Hippocampal formation (tissue), 2 donors: ENCODE results near the gene PCDHB8.
"Not testable (repeated sequence)": the region's sequence is repeated elsewhere in the genome, so short reads cannot be mapped to it uniquely, and the experiment has no call there.

ENCODE experiments used
- DNase-seq, 2 donors: peaks; one replicate each; lab custom pipeline; 2025; lab: John Stamatoyannopoulos, UW

Gene PCDHB8

DNA sequence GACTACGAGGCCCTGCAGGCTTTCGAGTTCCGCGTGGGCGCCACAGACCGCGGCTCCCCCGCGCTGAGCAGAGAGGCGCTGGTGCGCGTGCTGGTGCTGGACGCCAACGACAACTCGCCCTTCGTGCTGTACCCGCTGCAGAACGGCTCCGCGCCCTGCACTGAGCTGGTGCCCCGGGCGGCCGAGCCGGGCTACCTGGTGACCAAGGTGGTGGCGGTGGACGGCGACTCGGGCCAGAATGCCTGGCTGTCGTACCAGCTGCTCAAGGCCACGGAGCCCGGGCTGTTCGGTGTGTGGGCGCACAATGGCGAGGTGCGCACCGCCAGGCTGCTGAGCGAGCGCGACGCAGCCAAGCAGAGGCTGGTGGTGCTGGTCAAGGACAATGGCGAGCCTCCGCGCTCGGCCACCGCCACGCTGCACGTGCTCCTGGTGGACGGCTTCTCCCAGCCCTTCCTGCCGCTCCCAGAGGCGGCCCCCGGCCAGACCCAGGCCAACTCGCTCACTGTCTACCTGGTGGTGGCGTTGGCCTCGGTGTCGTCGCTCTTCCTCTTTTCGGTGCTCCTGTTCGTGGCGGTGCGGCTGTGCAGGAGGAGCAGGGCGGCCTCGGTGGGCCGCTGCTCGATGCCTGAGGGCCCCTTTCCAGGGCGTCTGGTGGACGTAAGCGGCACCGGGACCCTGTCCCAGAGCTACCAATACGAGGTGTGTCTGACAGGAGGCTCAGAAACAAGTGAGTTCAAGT, 6.7 kb downstream of the PCDHB8 start:
- not testable (repeated sequence) for DNase-seq

DNA sequence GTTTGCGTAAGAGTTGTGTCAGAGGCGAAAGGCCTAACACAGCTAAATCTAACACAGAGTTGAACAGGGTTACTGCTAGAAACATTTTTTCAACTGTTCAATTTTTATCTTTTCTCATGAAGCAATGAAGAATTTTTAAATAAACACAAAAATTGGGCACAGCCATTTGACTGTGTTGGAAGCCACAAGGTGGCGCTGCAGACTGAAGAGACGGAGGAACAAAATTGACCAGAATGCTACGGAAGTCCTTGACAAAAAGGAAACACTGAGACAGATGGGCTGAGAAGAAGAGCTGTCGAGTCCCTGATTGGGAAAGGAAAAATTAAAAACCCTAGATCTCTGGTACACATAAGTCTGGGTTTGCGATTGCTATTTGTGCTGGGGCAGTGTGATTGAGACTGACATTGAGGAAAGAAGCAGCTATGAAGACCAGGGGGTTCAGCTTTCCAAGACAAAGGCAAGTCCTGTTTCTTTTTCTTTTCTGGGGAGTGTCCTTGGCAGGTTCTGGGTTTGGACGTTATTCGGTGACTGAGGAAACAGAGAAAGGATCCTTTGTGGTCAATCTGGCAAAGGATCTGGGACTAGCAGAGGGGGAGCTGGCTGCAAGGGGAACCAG, 9.4 kb downstream of the PCDHB8 start, which contains the start of gene PCDHB9:
TSS of gene PCDHB9 (plus strand) at position 265 of the 616 bp plus-strand sequence. CDS start at position 423, 158 bp downstream.
- peak in 1 of 2 donors; percentile 0 for DNase-seq

DNA sequence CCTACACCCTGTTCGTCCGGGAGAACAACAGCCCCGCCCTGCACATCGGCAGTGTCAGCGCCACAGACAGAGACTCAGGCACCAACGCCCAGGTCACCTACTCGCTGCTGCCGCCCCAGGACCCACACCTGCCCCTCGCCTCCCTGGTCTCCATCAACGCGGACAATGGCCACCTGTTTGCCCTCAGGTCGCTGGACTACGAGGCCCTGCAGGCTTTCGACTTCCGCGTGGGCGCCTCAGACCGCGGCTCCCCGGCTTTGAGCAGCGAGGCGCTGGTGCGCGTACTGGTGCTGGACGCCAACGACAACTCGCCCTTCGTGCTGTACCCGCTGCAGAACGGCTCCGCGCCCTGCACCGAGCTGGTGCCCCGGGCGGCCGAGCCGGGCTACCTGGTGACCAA, 11.1 kb downstream of the PCDHB8 start:
- DNase-seq, result not testable (repeated sequence)

DNA sequence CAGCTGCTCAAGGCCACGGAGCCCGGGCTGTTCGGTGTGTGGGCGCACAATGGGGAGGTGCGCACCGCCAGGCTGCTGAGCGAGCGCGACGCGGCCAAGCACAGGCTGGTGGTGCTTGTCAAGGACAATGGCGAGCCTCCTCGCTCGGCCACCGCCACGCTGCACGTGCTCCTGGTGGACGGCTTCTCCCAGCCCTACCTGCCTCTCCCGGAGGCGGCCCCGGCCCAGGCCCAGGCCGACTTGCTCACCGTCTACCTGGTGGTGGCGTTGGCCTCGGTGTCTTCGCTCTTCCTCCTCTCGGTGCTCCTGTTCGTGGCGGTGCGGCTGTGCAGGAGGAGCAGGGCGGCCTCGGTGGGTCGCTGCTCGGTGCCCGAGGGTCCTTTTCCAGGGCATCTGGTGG, 11.5 kb downstream of the PCDHB8 start:
- not testable (repeated sequence) for DNase-seq

DNA sequence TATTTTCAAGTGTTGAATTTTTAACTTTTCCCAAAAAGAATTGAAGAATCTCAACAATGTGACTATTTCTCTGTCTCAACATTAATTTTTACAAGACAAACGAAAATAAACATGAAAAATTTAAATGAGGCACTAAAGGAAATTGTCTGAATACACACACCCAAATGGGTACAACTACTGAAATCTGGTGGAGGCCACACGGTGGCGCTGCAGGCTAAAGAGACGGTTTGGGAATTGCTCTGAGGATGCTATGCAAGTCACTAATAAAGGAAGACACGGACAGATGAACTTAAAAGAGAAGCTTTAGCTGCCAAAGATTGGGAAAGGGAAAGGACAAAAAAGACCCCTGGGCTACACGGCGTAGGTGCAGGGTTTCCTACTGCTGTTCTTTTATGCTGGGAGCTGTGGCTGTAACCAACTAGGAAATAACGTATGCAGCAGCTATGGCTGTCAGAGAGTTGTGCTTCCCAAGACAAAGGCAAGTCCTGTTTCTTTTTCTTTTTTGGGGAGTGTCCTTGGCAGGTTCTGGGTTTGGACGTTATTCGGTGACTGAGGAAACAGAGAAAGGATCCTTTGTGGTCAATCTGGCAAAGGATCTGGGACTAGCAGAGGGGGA, 14.6 kb downstream of the PCDHB8 start, which contains the start of gene PCDHB10:
TSS of gene PCDHB10 (plus strand) at position 244 of the 616 bp plus-strand sequence. CDS start at position 444, 200 bp downstream.
- peak; percentile 3 to 20 for DNase-seq

DNA sequence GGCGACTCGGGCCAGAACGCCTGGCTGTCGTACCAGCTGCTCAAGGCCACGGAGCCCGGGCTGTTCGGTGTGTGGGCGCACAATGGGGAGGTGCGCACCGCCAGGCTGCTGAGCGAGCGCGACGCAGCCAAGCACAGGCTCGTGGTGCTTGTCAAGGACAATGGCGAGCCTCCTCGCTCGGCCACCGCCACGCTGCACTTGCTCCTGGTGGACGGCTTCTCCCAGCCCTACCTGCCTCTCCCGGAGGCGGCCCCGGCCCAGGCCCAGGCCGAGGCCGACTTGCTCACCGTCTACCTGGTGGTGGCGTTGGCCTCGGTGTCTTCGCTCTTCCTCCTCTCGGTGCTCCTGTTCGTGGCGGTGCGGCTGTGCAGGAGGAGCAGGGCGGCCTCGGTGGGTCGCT, 16.7 kb downstream of the PCDHB8 start:
- not testable (repeated sequence) for DNase-seq

DNA sequence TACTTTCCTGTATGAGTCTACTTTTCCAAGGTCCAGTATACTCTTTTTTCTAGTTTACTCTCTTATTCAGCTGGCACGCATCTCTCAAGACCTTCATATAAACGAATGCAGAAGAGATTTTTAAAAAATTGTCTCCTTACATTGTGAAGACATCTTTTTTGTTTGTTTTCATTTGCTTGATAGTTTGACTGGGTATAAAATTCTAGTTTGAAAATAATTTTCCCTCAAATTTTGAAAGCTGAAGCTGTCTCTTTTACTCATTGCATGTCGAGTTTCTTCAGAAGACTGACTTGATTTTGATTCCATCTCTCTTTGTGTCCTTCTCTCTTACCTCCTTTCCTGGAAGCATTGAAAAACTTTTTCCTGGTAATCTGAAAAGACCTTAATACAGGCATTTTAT, 18.8 kb downstream of the PCDHB8 start:
- no peak for DNase-seq

DNA sequence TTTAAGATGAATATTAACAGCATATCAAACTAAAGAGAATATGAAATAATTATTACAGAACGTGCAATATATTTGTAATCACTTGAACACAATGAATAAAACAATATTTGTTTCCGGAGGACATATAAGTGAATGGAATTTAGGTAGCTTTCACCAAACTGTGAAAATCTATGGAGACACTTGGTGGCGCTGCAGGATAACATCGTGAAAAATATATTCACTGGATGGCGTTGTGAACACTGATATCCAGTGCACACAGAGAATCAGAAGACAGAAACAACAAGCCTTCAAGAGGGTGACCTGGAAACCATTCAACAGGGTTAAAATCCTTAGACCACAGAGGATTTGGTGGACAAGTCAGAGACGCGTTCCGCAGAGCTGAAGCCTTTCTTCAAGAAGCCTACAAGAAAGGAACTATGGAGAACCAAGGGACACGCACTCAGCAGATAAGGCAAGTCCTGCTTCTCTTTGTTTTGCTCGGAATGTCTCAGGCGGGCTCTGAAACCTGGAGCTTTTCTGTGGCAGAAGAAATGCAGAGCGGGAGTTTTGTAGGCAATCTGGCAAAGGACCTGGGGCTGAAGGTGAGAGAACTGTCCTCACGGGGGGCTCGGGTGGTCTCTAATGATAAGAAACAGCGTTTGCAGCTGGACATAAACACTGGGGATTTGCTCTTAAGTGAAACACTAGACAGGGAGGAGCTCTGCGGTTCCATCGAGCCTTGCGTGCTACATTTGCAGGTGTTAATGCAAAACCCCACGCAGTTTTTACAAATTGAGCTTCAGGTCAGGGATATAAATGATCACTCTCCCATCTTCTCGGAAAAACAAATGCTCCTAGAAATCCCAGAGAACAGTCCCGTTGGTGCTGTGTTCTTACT, 22.0 kb downstream of the PCDHB8 start, which contains the start of gene PCDHB11:
TSS of gene PCDHB11 (plus strand) at position 269 of the 877 bp plus-strand sequence. CDS start at position 417, 148 bp downstream.
- DNase-seq, result no peak

DNA sequence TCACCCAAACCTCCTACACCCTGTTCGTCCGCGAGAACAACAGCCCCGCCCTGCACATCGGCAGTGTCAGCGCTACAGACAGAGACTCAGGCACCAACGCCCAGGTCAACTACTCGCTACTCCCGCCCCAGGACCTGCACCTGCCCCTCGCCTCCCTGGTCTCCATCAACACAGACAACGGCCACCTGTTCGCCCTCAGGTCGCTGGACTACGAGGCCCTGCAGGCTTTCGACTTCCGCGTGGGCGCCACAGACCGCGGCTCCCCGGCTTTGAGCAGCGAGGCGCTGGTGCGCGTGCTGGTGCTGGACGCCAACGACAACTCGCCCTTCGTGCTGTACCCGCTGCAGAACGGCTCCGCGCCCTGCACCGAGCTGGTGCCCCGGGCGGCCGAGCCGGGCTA, 23.5 kb downstream of the PCDHB8 start:
- DNase-seq, result not testable (repeated sequence)

DNA sequence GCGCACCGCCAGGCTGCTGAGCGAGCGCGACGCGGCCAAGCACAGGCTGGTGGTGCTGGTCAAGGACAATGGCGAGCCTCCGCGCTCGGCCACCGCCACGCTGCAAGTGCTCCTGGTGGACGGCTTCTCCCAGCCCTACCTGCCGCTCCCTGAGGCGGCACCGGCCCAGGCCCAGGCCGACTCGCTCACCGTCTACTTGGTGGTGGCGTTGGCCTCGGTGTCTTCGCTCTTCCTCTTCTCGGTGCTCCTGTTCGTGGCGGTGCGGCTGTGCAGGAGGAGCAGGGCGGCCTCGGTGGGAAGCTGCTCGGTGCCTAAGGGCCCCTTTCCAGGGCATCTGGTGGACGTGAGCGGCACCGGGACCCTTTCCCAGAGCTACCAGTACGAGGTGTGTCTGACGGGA, 24.1 kb downstream of the PCDHB8 start:
- not testable (repeated sequence) for DNase-seq

DNA sequence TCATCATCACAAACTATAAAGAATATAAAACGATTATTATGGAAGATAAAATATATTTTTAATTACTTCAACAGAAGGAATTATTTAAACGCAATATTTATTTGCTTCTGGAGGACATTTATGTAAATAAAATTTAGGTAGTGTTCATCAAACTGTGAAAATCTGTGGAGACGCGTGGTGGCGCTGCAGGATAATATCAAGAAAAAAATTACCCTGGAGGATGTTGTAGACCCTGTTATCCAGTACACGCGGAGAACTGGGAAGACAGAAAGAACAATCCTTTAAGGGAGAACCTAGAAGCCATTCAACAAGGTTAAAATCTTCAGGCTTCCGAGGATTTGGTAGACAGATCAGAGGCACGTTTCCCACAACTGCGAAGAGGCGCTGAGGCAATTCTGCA, 30.9 kb downstream of the PCDHB8 start, which contains the start of gene PCDHB12:
TSS of gene PCDHB12 (plus strand) at position 242 of the 400 bp plus-strand sequence. CDS start 189 bp downstream, outside the sequence.
- peak in 1 of 2 donors; percentile 3 for DNase-seq

DNA sequence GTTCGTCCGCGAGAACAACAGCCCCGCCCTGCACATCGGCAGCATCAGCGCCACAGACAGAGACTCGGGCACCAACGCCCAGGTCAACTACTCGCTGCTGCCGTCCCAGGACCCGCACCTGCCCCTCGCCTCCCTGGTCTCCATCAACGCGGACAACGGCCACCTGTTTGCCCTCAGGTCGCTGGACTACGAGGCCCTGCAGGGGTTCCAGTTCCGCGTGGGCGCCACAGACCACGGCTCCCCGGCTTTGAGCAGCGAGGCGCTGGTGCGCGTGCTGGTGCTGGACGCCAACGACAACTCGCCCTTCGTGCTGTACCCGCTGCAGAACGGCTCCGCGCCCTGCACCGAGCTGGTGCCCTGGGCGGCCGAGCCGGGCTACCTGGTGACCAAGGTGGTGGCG, 32.7 kb downstream of the PCDHB8 start:
- DNase-seq, result not testable (repeated sequence)

DNA sequence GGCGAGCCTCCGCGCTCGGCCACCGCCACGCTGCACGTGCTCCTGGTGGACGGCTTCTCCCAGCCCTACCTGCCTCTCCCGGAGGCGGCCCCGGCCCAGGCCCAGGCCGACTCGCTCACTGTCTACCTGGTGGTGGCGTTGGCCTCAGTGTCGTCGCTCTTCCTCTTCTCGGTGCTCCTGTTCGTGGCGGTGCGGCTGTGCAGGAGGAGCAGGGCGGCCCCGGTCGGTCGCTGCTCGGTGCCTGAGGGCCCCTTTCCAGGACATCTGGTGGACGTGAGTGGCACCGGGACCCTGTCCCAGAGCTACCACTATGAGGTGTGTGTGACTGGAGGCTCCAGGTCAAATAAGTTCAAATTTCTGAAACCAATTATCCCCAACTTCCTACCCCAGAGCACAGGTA, 33.3 kb downstream of the PCDHB8 start:
- not testable (repeated sequence) for DNase-seq

DNA sequence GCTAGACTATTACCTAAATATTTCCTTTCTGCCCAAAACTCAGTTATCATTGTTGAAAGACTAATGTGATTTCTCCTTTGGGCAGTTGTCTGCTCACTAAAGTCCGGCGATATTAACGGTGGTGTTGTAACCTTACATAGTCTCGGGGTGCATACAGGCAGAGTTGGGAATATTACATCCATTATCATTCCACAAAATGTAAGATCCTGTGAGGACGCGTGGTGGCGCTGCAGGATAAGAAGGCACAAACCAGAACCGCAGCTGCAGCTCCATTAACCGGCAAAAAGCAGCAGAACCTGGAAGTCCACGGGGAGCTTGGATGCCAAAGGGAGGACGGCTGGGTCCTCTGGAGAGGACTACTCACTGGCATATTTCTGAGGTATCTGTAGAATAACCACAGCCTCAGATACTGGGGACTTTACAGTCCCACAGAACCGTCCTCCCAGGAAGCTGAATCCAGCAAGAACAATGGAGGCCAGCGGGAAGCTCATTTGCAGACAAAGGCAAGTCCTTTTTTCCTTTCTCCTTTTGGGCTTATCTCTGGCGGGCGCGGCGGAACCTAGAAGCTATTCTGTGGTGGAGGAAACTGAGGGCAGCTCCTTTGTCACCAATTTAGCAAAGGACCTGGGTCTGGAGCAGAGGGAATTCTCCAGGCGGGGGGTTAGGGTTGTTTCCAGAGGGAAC, 36.2 kb downstream of the PCDHB8 start, which contains the start of gene PCDHB13:
TSS of gene PCDHB13 (plus strand) at position 264 of the 684 bp plus-strand sequence. CDS start at position 469, 205 bp downstream.
- DNase-seq, result not testable (repeated sequence)

DNA sequence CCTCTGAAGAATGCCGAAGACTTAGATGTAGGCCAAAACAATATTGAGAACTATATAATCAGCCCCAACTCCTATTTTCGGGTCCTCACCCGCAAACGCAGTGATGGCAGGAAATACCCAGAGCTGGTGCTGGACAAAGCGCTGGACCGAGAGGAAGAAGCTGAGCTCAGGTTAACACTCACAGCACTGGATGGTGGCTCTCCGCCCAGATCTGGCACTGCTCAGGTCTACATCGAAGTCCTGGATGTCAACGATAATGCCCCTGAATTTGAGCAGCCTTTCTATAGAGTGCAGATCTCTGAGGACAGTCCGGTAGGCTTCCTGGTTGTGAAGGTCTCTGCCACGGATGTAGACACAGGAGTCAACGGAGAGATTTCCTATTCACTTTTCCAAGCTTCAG, 37.0 kb downstream of the PCDHB8 start:
- DNase-seq, result not testable (repeated sequence)

DNA sequence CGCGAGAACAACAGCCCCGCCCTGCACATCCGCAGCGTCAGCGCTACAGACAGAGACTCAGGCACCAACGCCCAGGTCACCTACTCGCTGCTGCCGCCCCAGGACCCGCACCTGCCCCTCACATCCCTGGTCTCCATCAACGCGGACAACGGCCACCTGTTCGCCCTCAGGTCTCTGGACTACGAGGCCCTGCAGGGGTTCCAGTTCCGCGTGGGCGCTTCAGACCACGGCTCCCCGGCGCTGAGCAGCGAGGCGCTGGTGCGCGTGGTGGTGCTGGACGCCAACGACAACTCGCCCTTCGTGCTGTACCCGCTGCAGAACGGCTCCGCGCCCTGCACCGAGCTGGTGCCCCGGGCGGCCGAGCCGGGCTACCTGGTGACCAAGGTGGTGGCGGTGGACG, 37.9 kb downstream of the PCDHB8 start:
- not testable (repeated sequence) for DNase-seq

DNA sequence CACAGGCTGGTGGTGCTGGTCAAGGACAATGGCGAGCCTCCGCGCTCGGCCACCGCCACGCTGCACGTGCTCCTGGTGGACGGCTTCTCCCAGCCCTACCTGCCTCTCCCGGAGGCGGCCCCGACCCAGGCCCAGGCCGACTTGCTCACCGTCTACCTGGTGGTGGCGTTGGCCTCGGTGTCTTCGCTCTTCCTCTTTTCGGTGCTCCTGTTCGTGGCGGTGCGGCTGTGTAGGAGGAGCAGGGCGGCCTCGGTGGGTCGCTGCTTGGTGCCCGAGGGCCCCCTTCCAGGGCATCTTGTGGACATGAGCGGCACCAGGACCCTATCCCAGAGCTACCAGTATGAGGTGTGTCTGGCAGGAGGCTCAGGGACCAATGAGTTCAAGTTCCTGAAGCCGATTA, 38.4 kb downstream of the PCDHB8 start:
- not testable (repeated sequence) for DNase-seq

DNA sequence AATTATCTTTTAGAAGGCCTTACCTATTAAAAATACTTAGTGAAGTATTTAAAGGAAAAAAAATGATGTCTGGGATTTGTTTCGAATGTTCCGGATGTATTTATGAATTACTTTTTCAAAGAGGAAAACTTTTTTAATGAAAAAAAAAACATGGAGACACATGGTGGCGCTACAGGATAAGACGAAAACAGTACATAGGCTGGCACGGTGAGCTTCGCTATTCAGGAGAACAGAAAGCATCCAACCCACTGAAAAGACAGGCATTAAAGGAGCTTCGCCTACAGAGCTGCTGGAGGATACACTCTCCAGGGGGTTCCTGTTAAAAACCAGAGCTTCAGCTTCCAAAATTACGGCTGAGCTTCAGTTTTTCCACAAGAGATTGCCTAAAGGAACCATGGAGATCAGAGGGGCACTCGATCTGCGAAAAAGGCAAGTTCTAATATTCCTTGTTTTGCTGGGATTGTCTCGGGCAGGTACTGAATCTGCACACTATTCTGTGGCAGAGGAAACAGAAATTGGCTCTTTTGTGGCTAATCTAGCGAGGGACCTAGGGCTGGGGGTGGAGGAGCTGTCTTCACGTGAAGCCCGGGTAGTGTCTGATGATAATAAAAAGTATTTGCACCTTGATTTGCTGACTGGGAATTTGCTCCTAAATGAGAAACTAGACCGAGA, 45.7 kb downstream of the PCDHB8 start, which contains the start of gene PCDHB14:
TSS of gene PCDHB14 (plus strand) at position 232 of the 672 bp plus-strand sequence. CDS start at position 395, 163 bp downstream.
- DNase-seq, result peak in 1 of 2 donors; percentile 4

DNA sequence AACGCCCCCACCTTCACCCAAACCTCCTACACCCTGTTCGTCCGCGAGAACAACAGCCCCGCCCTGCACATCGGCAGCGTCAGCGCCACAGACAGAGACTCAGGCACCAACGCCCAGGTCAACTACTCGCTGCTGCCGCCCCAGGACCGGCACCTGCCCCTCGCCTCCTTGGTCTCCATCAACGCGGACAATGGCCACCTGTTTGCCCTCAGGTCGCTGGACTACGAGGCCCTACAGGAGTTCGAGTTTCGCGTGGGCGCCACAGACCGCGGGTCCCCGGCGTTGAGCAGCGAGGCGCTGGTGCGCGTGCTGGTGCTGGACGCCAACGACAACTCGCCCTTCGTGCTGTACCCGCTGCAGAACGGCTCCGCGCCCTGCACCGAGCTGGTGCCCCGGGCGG, 47.3 kb downstream of the PCDHB8 start:
- DNase-seq, result not testable (repeated sequence)

DNA sequence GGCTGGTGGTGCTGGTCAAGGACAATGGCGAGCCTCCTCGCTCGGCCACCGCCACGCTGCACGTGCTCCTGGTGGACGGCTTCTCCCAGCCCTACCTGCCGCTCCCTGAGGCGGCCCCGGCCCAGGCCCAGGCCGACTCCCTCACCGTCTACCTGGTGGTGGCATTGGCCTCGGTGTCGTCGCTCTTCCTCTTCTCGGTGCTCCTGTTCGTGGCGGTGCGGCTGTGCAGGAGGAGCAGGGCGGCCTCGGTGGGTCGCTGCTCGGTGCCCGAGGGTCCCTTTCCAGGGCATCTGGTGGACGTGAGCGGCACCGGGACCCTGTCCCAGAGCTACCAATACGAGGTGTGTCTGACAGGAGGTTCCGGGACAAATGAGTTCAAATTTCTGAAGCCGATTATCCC, 47.8 kb downstream of the PCDHB8 start:
- not testable (repeated sequence) for DNase-seq
